ENCODE data around the gene TTC1. TPM values are rescaled to one million over a fixed set of nuclear protein-coding genes. Genes with fewer than 3 reads are reported as not detected.

The TTC1 gene
- total RNA-seq, 1 experiment from 2014 or later: 84.6 TPM

GRCh38 chr5:160079753-160080152, 70.8 kb downstream of the TTC1 start:
- POLR2A ChIA-PET: interaction anchor here (1.5 to 1.7 kb wide), 2 partner anchors 12 to 25 kb away, joined by 3 to 5 read pairs; no protein-coding TSS in a partner anchor
- Mint-ChIP-seq H3K9me3 (ENCODE audit: unreplicated experiment) (no peaks in the 10 kb centered on the region), H3K36me3 (ENCODE audit: insufficient read depth, unreplicated experiment) (peaks cover 44% of the 10 kb centered on the region), H3K27ac (ENCODE audit: low read depth, unreplicated experiment) (no peak overlapping the region), H3K4me1 (ENCODE audit: insufficient read depth, unreplicated experiment) (peaks cover 17% of the 10 kb centered on the region), H3K4me3 (ENCODE audit: unreplicated experiment) (no peak overlapping the region), H3K27me3 (ENCODE audit: insufficient read depth, unreplicated experiment) (no peaks in the 10 kb centered on the region)
- CTCF ChIA-PET: interaction anchor here (0.5 to 3.2 kb wide), 7 partner anchors 15 to 314 kb away, joined by 3 to 45 read pairs (median 4); no protein-coding TSS in a partner anchor
- TF ChIP-seq CTCF (IDR thresholded peaks at IDR 0.05; ENCODE audit: unreplicated experiment): no peak
- BruUV-seq (replicated peaks): no TSS peak
- intact Hi-C loops (cut with micrococcal nuclease): loop anchor here (1.0 to 5.0 kb wide), 4 partner anchors 57 to 266 kb away; no protein-coding TSS in a partner anchor
- DNase-seq (ENCODE audit: unreplicated experiment): no peak

- POLR2A ChIA-PET: interaction anchor here (0.6 to 1.4 kb wide), 3 partner anchors 72 to 1347 kb away, joined by 3 to 4 read pairs (median 4); partner anchors contain the start of gene FAM200C
- no peaks in the 10 kb centered on the region for H3K9me3 Mint-ChIP-seq (ENCODE audit: unreplicated experiment)
- BruUV-seq (replicated peaks): no TSS peak
- H3K4me3 Mint-ChIP-seq (ENCODE audit: unreplicated experiment): no peak overlapping the region
- peaks cover 33% of the 10 kb centered on the region for H3K36me3 Mint-ChIP-seq (ENCODE audit: insufficient read depth, unreplicated experiment)
- peaks cover 17% of the 10 kb centered on the region for H3K4me1 Mint-ChIP-seq (ENCODE audit: insufficient read depth, unreplicated experiment)
- no peak for TF ChIP-seq CTCF (IDR thresholded peaks at IDR 0.05; ENCODE audit: unreplicated experiment)
- intact Hi-C loops (cut with micrococcal nuclease): loop anchor here (1.0 to 5.0 kb wide), 3 partner anchors 59 to 310 kb away; no protein-coding TSS in a partner anchor
- CTCF ChIA-PET: interaction anchor here (0.6 to 3.2 kb wide), 27 partner anchors 8 to 376 kb away, joined by 3 to 45 read pairs (median 4); no protein-coding TSS in a partner anchor
- no peak for DNase-seq (ENCODE audit: unreplicated experiment)
- H3K27ac Mint-ChIP-seq (ENCODE audit: low read depth, unreplicated experiment): no peak overlapping the region
- no peaks in the 10 kb centered on the region for H3K27me3 Mint-ChIP-seq (ENCODE audit: insufficient read depth, unreplicated experiment)
Observed at GRCh38 chr5:160081495-160081894, 72.6 kb downstream of the TTC1 start.

GRCh38 chr5:160082614-160083500, 73.9 kb downstream of the TTC1 start:
- Mint-ChIP-seq H3K9me3 (ENCODE audit: unreplicated experiment) (no peaks in the 10 kb centered on the region), H3K4me1 (ENCODE audit: insufficient read depth, unreplicated experiment) (peaks cover 17% of the 10 kb centered on the region), H3K4me3 (ENCODE audit: unreplicated experiment) (no peak overlapping the region), H3K36me3 (ENCODE audit: insufficient read depth, unreplicated experiment) (peaks cover 23% of the 10 kb centered on the region), H3K27ac (ENCODE audit: low read depth, unreplicated experiment) (no peak overlapping the region), H3K27me3 (ENCODE audit: insufficient read depth, unreplicated experiment) (no peaks in the 10 kb centered on the region)
- ChIA-PET CTCF (interaction anchor here (0.7 to 1.5 kb wide), 2 partner anchors 307 to 308 kb away, joined by 3 to 5 read pairs; no protein-coding TSS in a partner anchor), POLR2A (interaction anchor here (0.7 to 1.6 kb wide), 2 partner anchors 17 to 23 kb away, joined by 3 to 5 read pairs; no protein-coding TSS in a partner anchor)
- no peak for TF ChIP-seq CTCF (IDR thresholded peaks at IDR 0.05; ENCODE audit: unreplicated experiment)
- intact Hi-C loops (cut with micrococcal nuclease): loop anchor here (5.0 kb wide), 1 partner anchor 61 kb away; no protein-coding TSS in a partner anchor
- peak; percentile 61 for DNase-seq (ENCODE audit: unreplicated experiment)
- BruUV-seq (replicated peaks): no TSS peak

- intact Hi-C loops (cut with micrococcal nuclease): loop anchor here (5.0 kb wide), 1 partner anchor 61 kb away; no protein-coding TSS in a partner anchor
- ChIA-PET POLR2A (interaction anchor here (1.2 to 1.6 kb wide), 2 partner anchors 11 to 23 kb away, joined by 3 to 5 read pairs; no protein-coding TSS in a partner anchor), CTCF (interaction anchor here (0.6 to 1.5 kb wide), 6 partner anchors 11 to 310 kb away, joined by 3 to 5 read pairs (median 3); no protein-coding TSS in a partner anchor)
- Mint-ChIP-seq H3K9me3 (ENCODE audit: unreplicated experiment) (no peaks in the 10 kb centered on the region), H3K27ac (ENCODE audit: low read depth, unreplicated experiment) (no peak overlapping the region), H3K36me3 (ENCODE audit: insufficient read depth, unreplicated experiment) (peaks cover 24% of the 10 kb centered on the region), H3K4me1 (ENCODE audit: insufficient read depth, unreplicated experiment) (peaks cover 17% of the 10 kb centered on the region), H3K27me3 (ENCODE audit: insufficient read depth, unreplicated experiment) (no peaks in the 10 kb centered on the region), H3K4me3 (ENCODE audit: unreplicated experiment) (no peak overlapping the region)
- peak; percentile 31 for DNase-seq (ENCODE audit: unreplicated experiment)
- no peak for TF ChIP-seq CTCF (IDR thresholded peaks at IDR 0.05; ENCODE audit: unreplicated experiment)
- BruUV-seq (replicated peaks): no TSS peak
Observed at GRCh38 chr5:160083501-160083900, 74.6 kb downstream of the TTC1 start.
